Astrocyte (in vitro differentiated cells and primary cell): Measurements from ENCODE around the gene ABI2.

Experiments
- EZH2 ChIP-seq: IDR thresholded peaks from 2 replicates; pipeline ENCODE4 v1.6.1; 2012; ENCODE audit warnings: mild to moderate bottlenecking, low read length, inconsistent platforms; ENCODE audit not compliant: insufficient read depth
- TF ChIP-seq, protein P1 (sequence below): IDR thresholded peaks from 2 replicates; pipeline ENCODE4 v1.5.1; 2011; ENCODE audit warnings: low read depth, mild to moderate bottlenecking, inconsistent platforms, low read length, moderate library complexity; ENCODE audit not compliant: insufficient read depth

DNA sequence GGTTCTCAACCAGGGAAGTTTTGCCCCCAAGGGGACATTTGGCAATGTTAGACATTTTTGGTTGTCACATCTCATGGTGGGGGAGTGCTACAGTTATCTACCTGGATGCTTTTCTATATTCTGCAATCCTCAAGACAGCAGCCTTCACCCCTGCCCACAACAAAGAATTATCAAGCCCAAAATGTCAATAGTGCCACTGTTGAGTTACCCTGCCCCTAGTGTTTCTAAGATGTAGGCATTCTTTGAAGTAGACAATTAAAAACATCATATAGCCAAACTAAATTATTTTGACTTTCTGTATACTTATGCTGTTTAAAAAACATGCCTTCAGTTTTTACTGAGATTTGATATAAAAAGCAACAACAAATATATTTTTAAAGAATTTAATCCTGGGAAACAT is 48.0 kb downstream of the ABI2 start:
- TF ChIP-seq, protein P1, sequence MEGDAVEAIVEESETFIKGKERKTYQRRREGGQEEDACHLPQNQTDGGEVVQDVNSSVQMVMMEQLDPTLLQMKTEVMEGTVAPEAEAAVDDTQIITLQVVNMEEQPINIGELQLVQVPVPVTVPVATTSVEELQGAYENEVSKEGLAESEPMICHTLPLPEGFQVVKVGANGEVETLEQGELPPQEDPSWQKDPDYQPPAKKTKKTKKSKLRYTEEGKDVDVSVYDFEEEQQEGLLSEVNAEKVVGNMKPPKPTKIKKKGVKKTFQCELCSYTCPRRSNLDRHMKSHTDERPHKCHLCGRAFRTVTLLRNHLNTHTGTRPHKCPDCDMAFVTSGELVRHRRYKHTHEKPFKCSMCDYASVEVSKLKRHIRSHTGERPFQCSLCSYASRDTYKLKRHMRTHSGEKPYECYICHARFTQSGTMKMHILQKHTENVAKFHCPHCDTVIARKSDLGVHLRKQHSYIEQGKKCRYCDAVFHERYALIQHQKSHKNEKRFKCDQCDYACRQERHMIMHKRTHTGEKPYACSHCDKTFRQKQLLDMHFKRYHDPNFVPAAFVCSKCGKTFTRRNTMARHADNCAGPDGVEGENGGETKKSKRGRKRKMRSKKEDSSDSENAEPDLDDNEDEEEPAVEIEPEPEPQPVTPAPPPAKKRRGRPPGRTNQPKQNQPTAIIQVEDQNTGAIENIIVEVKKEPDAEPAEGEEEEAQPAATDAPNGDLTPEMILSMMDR, result no peak
- TF ChIP-seq EZH2, result no peak
